GM10266 (cell line): ENCODE results near the gene ASB6.
A peak's percentile ranks its signal among the peaks of the same experiment; 100 is the strongest.

Experiments
- DNase-seq: peaks from one replicate; pipeline ENCODE4 v3.0.0; 2012; ENCODE audit errors: extremely low spot score
- CTCF ChIP-seq: IDR thresholded peaks from 2 replicates; pipeline ENCODE4 v1.5.1; 2012; ENCODE audit warnings: mild to moderate bottlenecking, low read depth; ENCODE audit not compliant: control insufficient read depth, insufficient read depth; ENCODE audit errors: missing control alignments

Gene ASB6

GRCh38 chr9:129641750-129642585 lies at the start of gene ASB6:
Gene ASB6 (minus strand): TSS chr9:129642151. CDS start chr9:129641999, 152 bp downstream.
- peak; percentile 100 for DNase-seq
- peak; percentile 85 for TF ChIP-seq CTCF

GRCh38 chr9:129688285-129689043 lies 46.5 kb upstream of the ASB6 start:
- DNase-seq = no peak
- TF ChIP-seq CTCF = no peak

- DNase-seq = no peak
- TF ChIP-seq CTCF = no peak
Observed at GRCh38 chr9:129687391-129687790, 45.4 kb upstream of the ASB6 start.

GRCh38 chr9:129686736-129687135 lies 44.8 kb upstream of the ASB6 start:
- DNase-seq = no peak
- no peak for TF ChIP-seq CTCF

- no peak for DNase-seq
- TF ChIP-seq CTCF = no peak
Observed at GRCh38 chr9:129685933-129686259, 43.9 kb upstream of the ASB6 start.

GRCh38 chr9:129685220-129685932 lies 43.4 kb upstream of the ASB6 start:
- TF ChIP-seq CTCF = no peak
- no peak for DNase-seq

- TF ChIP-seq CTCF = no peak
- no peak for DNase-seq
Observed at GRCh38 chr9:129682381-129682780, 40.4 kb upstream of the ASB6 start.
